SIG-M5 treated with dmso at 0.1 percent for 504 hours (cell line): ENCODE measurements around the gene CTCF.
"Not testable (repeated sequence)": the region's sequence is repeated elsewhere in the genome, so short reads cannot be mapped to it uniquely, and the experiment has no call there.

Experiments
- DNase-seq: peaks from one replicate; lab custom pipeline; 2025; ENCODE audit not compliant: unreplicated experiment; lab: John Stamatoyannopoulos, UW

Gene CTCF

GRCh38 chr16:67533024-67533560 lies 29.2 kb upstream of the CTCF start:
- DNase-seq = no peak

GRCh38 chr16:67533987-67534386 lies 28.3 kb upstream of the CTCF start:
- DNase-seq = not testable (repeated sequence)

GRCh38 chr16:67534431-67534830 lies 27.9 kb upstream of the CTCF start:
- DNase-seq = no peak

- no peak for DNase-seq
Measured at GRCh38 chr16:67535201-67535600, 27.1 kb upstream of the CTCF start.

- no peak for DNase-seq
Measured at GRCh38 chr16:67537270-67537635, 25.1 kb upstream of the CTCF start.

- DNase-seq = no peak
Measured at GRCh38 chr16:67537636-67538591, 24.4 kb upstream of the CTCF start.

GRCh38 chr16:67538666-67539101 lies 23.6 kb upstream of the CTCF start:
- no peak for DNase-seq

- DNase-seq = no peak
Measured at GRCh38 chr16:67539271-67539670, 23.1 kb upstream of the CTCF start.

GRCh38 chr16:67539691-67540635 lies 22.4 kb upstream of the CTCF start:
- no peak for DNase-seq

GRCh38 chr16:67540756-67541155 lies 21.6 kb upstream of the CTCF start:
- no peak for DNase-seq

- no peak for DNase-seq
Measured at GRCh38 chr16:67541391-67542263, 20.7 kb upstream of the CTCF start.

- peak; percentile 86 for DNase-seq
Measured at GRCh38 chr16:67542464-67542863, 19.9 kb upstream of the CTCF start.

- DNase-seq = no peak
Measured at GRCh38 chr16:67543036-67543435, 19.3 kb upstream of the CTCF start.

- DNase-seq = no peak
Measured at GRCh38 chr16:67543582-67543981, 18.7 kb upstream of the CTCF start.

GRCh38 chr16:67544329-67544841 lies 17.9 kb upstream of the CTCF start:
- DNase-seq = no peak

- DNase-seq = no peak
Measured at GRCh38 chr16:67544844-67545664, 17.3 kb upstream of the CTCF start.

GRCh38 chr16:67545665-67546024 lies 16.7 kb upstream of the CTCF start:
- no peak for DNase-seq

GRCh38 chr16:67546091-67546501 lies 16.2 kb upstream of the CTCF start:
- no peak for DNase-seq

GRCh38 chr16:67546761-67547422 lies 15.4 kb upstream of the CTCF start:
- peak; percentile 32 for DNase-seq
